ENCODE results near the gene PTPRM. TPM values are rescaled to one million over a fixed set of nuclear protein-coding genes. Genes with fewer than 3 reads are reported as not detected.
A peak's percentile ranks its signal among the peaks of the same experiment; 100 is the strongest.

PTPRM gene
- total RNA-seq, 1 experiment from 2014 or later, result 11.1 TPM

DNA sequence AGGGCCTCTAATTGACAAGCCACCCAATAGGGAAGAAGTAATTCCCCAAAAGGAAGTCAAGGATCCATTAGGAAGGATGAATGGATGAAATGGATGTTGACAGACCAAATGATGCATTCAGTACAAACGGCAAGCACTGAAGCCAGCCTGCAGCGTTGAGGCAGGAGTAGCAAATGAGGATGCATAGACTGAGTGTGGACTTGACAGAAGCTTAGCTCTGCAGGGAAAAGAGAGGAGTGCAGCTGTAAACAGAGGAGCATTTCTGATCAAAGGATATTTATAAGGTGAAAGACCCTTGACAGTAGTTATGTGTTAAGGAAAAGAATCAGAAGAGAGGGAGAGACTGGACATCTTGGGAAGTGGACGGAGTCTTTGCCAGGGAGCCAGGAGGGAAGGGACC is 788.9 kb downstream of the PTPRM start:
- ChIA-PET CTCF (interaction anchor here (1.0 to 1.6 kb wide), 2 partner anchors 12 to 566 kb away, joined by 3 to 5 read pairs; no protein-coding TSS in a partner anchor), POLR2A (no interaction called here)
- no peaks in the 10 kb centered on the region; the same call in 1 of the 2 replicates for H3K9me3 Mint-ChIP-seq
- TF ChIP-seq KAT7 (CRISPR knock-in tag; IDR thresholded peaks at IDR 0.05; ENCODE audit: borderline replicate concordance) (no peak), IRF2 (CRISPR knock-in tag; IDR thresholded peaks at IDR 0.05; ENCODE audit: borderline replicate concordance, low read depth) (no peak), JUN (CRISPR knock-in tag; IDR thresholded peaks at IDR 0.05) (no peak), JAZF1 (CRISPR knock-in tag; IDR thresholded peaks at IDR 0.05) (no peak), EMX1 (CRISPR knock-in tag; IDR thresholded peaks at IDR 0.05) (no peak), ZNF121 (CRISPR knock-in tag; IDR thresholded peaks at IDR 0.05) (no peak), MXD4 (CRISPR knock-in tag; IDR thresholded peaks at IDR 0.05; ENCODE audit: borderline replicate concordance) (no peak), FOXK1 (CRISPR knock-in tag; IDR thresholded peaks at IDR 0.05) (no peak)
- TF ChIP-seq, protein P1, sequence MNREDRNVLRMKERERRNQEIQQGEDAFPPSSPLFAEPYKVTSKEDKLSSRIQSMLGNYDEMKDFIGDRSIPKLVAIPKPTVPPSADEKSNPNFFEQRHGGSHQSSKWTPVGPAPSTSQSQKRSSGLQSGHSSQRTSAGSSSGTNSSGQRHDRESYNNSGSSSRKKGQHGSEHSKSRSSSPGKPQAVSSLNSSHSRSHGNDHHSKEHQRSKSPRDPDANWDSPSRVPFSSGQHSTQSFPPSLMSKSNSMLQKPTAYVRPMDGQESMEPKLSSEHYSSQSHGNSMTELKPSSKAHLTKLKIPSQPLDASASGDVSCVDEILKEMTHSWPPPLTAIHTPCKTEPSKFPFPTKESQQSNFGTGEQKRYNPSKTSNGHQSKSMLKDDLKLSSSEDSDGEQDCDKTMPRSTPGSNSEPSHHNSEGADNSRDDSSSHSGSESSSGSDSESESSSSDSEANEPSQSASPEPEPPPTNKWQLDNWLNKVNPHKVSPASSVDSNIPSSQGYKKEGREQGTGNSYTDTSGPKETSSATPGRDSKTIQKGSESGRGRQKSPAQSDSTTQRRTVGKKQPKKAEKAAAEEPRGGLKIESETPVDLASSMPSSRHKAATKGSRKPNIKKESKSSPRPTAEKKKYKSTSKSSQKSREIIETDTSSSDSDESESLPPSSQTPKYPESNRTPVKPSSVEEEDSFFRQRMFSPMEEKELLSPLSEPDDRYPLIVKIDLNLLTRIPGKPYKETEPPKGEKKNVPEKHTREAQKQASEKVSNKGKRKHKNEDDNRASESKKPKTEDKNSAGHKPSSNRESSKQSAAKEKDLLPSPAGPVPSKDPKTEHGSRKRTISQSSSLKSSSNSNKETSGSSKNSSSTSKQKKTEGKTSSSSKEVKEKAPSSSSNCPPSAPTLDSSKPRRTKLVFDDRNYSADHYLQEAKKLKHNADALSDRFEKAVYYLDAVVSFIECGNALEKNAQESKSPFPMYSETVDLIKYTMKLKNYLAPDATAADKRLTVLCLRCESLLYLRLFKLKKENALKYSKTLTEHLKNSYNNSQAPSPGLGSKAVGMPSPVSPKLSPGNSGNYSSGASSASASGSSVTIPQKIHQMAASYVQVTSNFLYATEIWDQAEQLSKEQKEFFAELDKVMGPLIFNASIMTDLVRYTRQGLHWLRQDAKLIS (CRISPR knock-in tag; IDR thresholded peaks at IDR 0.05; ENCODE audit: borderline replicate concordance), result no peak
- TF ChIP-seq, protein P2, sequence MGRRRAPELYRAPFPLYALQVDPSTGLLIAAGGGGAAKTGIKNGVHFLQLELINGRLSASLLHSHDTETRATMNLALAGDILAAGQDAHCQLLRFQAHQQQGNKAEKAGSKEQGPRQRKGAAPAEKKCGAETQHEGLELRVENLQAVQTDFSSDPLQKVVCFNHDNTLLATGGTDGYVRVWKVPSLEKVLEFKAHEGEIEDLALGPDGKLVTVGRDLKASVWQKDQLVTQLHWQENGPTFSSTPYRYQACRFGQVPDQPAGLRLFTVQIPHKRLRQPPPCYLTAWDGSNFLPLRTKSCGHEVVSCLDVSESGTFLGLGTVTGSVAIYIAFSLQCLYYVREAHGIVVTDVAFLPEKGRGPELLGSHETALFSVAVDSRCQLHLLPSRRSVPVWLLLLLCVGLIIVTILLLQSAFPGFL (CRISPR knock-in tag; IDR thresholded peaks at IDR 0.05; ENCODE audit: borderline replicate concordance), result no peak
- TF ChIP-seq, protein P3, sequence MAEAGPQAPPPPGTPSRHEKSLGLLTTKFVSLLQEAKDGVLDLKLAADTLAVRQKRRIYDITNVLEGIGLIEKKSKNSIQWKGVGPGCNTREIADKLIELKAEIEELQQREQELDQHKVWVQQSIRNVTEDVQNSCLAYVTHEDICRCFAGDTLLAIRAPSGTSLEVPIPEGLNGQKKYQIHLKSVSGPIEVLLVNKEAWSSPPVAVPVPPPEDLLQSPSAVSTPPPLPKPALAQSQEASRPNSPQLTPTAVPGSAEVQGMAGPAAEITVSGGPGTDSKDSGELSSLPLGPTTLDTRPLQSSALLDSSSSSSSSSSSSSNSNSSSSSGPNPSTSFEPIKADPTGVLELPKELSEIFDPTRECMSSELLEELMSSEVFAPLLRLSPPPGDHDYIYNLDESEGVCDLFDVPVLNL (CRISPR knock-in tag; IDR thresholded peaks at IDR 0.05; ENCODE audit: borderline replicate concordance, low read depth), result no peak
- TF ChIP-seq, protein P4, sequence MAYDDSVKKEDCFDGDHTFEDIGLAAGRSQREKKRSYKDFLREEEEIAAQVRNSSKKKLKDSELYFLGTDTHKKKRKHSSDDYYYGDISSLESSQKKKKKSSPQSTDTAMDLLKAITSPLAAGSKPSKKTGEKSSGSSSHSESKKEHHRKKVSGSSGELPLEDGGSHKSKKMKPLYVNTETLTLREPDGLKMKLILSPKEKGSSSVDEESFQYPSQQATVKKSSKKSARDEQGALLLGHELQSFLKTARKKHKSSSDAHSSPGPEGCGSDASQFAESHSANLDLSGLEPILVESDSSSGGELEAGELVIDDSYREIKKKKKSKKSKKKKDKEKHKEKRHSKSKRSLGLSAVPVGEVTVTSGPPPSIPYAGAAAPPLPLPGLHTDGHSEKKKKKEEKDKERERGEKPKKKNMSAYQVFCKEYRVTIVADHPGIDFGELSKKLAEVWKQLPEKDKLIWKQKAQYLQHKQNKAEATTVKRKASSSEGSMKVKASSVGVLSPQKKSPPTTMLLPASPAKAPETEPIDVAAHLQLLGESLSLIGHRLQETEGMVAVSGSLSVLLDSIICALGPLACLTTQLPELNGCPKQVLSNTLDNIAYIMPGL (CRISPR knock-in tag; IDR thresholded peaks at IDR 0.05), result no peak
- H3K4me3 Mint-ChIP-seq, result no peak overlapping the region
- no peak for ATAC-seq
- peaks cover 22% of the 10 kb centered on the region; the same call in 1 of the 2 replicates for H3K4me1 Mint-ChIP-seq
- no peak overlapping the region for H3K27ac Mint-ChIP-seq
- no peak for DNase-seq (ENCODE audit: low spot score)
- H3K27me3 Mint-ChIP-seq (ENCODE audit: low read depth), result no peaks in the 10 kb centered on the region
- no peaks in the 10 kb centered on the region for H3K36me3 Mint-ChIP-seq

DNA sequence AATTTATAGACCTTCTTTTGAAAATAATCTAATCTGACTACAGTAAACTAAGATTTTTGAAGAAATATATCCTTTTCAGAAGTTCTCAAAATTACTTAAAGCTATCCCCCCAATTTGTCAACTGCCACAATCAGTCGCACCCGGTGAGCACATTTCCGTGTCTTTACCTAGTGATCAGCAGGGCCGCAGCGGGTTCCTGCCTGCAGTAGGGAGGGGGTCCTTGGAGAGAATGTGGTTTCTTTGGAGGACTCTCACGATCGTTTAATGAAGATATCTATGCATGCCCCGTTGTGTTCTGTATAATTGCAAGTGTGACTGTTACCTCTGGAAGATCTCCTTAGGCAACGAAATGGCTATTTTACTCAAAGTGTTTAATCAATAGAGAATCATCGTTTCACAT is 790.2 kb downstream of the PTPRM start:
- ATAC-seq (peak; percentile 60), DNase-seq (ENCODE audit: low spot score) (no peak)
- H3K4me1 Mint-ChIP-seq, result peaks cover 27% of the 10 kb centered on the region
- H3K27me3 Mint-ChIP-seq (ENCODE audit: low read depth), result no peaks in the 10 kb centered on the region
- H3K4me3 Mint-ChIP-seq, result no peak overlapping the region
- no peaks in the 10 kb centered on the region; the same call in 1 of the 2 replicates for H3K9me3 Mint-ChIP-seq
- H3K36me3 Mint-ChIP-seq, result no peaks in the 10 kb centered on the region
- CTCF ChIA-PET, result no interaction called here
- no peak for TF ChIP-seq NR2C2 (CRISPR knock-in tag; IDR thresholded peaks at IDR 0.05)
- no peak for TF ChIP-seq NFYB (CRISPR knock-in tag; conservative IDR thresholded peaks at IDR 0.05; ENCODE audit: low read depth)
- no peak for TF ChIP-seq ZNF219 (CRISPR knock-in tag; IDR thresholded peaks at IDR 0.05; ENCODE audit: borderline replicate concordance)
- no peak for TF ChIP-seq ELF4 (CRISPR knock-in tag; IDR thresholded peaks at IDR 0.05; ENCODE audit: low read depth)
- peak; percentile 49; the same call in 1 of the 2 replicates for TF ChIP-seq ZNF423 (CRISPR knock-in tag; IDR thresholded peaks at IDR 0.05)
- TF ChIP-seq, protein P5, sequence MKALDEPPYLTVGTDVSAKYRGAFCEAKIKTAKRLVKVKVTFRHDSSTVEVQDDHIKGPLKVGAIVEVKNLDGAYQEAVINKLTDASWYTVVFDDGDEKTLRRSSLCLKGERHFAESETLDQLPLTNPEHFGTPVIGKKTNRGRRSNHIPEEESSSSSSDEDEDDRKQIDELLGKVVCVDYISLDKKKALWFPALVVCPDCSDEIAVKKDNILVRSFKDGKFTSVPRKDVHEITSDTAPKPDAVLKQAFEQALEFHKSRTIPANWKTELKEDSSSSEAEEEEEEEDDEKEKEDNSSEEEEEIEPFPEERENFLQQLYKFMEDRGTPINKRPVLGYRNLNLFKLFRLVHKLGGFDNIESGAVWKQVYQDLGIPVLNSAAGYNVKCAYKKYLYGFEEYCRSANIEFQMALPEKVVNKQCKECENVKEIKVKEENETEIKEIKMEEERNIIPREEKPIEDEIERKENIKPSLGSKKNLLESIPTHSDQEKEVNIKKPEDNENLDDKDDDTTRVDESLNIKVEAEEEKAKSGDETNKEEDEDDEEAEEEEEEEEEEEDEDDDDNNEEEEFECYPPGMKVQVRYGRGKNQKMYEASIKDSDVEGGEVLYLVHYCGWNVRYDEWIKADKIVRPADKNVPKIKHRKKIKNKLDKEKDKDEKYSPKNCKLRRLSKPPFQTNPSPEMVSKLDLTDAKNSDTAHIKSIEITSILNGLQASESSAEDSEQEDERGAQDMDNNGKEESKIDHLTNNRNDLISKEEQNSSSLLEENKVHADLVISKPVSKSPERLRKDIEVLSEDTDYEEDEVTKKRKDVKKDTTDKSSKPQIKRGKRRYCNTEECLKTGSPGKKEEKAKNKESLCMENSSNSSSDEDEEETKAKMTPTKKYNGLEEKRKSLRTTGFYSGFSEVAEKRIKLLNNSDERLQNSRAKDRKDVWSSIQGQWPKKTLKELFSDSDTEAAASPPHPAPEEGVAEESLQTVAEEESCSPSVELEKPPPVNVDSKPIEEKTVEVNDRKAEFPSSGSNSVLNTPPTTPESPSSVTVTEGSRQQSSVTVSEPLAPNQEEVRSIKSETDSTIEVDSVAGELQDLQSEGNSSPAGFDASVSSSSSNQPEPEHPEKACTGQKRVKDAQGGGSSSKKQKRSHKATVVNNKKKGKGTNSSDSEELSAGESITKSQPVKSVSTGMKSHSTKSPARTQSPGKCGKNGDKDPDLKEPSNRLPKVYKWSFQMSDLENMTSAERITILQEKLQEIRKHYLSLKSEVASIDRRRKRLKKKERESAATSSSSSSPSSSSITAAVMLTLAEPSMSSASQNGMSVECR (CRISPR knock-in tag; IDR thresholded peaks at IDR 0.05; ENCODE audit: borderline replicate concordance), result no peak
- H3K27ac Mint-ChIP-seq, result no peak overlapping the region
- POLR2A ChIA-PET, result no interaction called here
